Neural crest cell (in vitro differentiated cells): ENCODE results near the gene MSTO1. TPM values are rescaled to one million over a fixed set of nuclear protein-coding genes. Genes with fewer than 3 reads are reported as not detected.

Source experiments
- total RNA-seq: library from RNA; stranded (reverse); gene quantifications from 2 replicates; pipeline ENCODE4 v1.2.1, GENCODE V29; 2021

The MSTO1 gene
- total RNA-seq, 1 donor from 2014 or later = 92.4 TPM

Other genes with a start within 250 kb of the MSTO1 start
- 35.4 and 37.0 TPM in 2 replicates for gene ASH1L, start 47.4 kb upstream of the MSTO1 start, total RNA-seq
- gene YY1AP1, start 78.6 kb downstream of the MSTO1 start, total RNA-seq = 53.9 and 54.5 TPM in 2 replicates
- gene DAP3, start 78.9 kb downstream of the MSTO1 start, total RNA-seq = 113 and 114 TPM in 2 replicates
- 58.4 and 59.5 TPM in 2 replicates for gene GON4L, start 247.0 kb downstream of the MSTO1 start, total RNA-seq
- gene SYT11, start 249.3 kb downstream of the MSTO1 start, total RNA-seq = 19.8 and 20.0 TPM in 2 replicates